Urinary bladder (tissue), 4 donors: ENCODE measurements around the gene SUSD4. TPM values are rescaled to one million over a fixed set of nuclear protein-coding genes. Genes with fewer than 3 reads are reported as not detected.

Experiments used
- DNase-seq: peaks from one replicate; pipeline ENCODE4 v3.0.0-alpha.2; 2015; ENCODE audit errors: extremely low spot score
- H3K27ac ChIP-seq: one replicate; pipeline ENCODE4 v1.5.1; 2013; ENCODE audit warnings: low read depth, mild to moderate bottlenecking, moderate library complexity
- H3K36me3 ChIP-seq: one replicate; pipeline ENCODE4 v1.6.1; 2013; ENCODE audit warnings: mild to moderate bottlenecking, moderate library complexity; ENCODE audit not compliant: insufficient read depth
- H3K4me1 ChIP-seq: one replicate; pipeline ENCODE4 v1.6.1; 2013; ENCODE audit warnings: mild to moderate bottlenecking, moderate library complexity; ENCODE audit not compliant: insufficient read depth
- H3K4me3 ChIP-seq: one replicate; pipeline ENCODE4 v1.5.1; 2013; ENCODE audit warnings: low read depth, low read length
- WGBS: extraction: QIAGEN DNeasy Blood & Tissue Kit; methylation state at CpG from one replicate; pipeline ENCODE4 v1.1.7; 2013; 5-methylcytosine and 5-hydroxymethylcytosine counted together
- polyA plus RNA-seq: library from polyadenylated mRNA; stranded (reverse); fragments of 200-250 nt; gene quantifications from one replicate; pipeline ENCODE4 v1.2.3, GENCODE V29; 2013
- total RNA-seq: library from RNA; depleted of rRNA; stranded (reverse); fragments of >200 nt; gene quantifications from one replicate; pipeline ENCODE4 v1.2.3, GENCODE V29; 2014
- donor health status: healthy with polysubstance abuse.
- donor health status: healthy.

SUSD4 gene
- total and polyA plus RNA-seq, 2 donors, result 2.0 to 6.3 TPM

- no peak for DNase-seq
- H3K36me3 ChIP-seq, result no peaks in the 10 kb centered on the region
- 77% methylated on average over 2 of the region's 2 CpGs for WGBS
- H3K27ac ChIP-seq, result no peak overlapping the region
- no peaks in the 10 kb centered on the region for H3K4me1 ChIP-seq
- H3K4me3 ChIP-seq, result no peak overlapping the region
Measured at GRCh38 chr1:223348439-223348838, 15.5 kb downstream of the SUSD4 start.

GRCh38 chr1:223347583-223347982, 16.4 kb downstream of the SUSD4 start:
- H3K27ac ChIP-seq, result no peak overlapping the region
- H3K36me3 ChIP-seq, result no peaks in the 10 kb centered on the region
- WGBS, result 79% methylated on average over 4 of the region's 4 CpGs
- H3K4me1 ChIP-seq, result no peaks in the 10 kb centered on the region
- no peak for DNase-seq
- H3K4me3 ChIP-seq, result no peak overlapping the region

GRCh38 chr1:223346311-223346710, 17.7 kb downstream of the SUSD4 start:
- no peak overlapping the region for H3K27ac ChIP-seq
- DNase-seq, result no peak
- H3K4me1 ChIP-seq, result no peaks in the 10 kb centered on the region
- no peak overlapping the region for H3K4me3 ChIP-seq
- WGBS, result 91% methylated on average over 4 of the region's 4 CpGs
- no peaks in the 10 kb centered on the region for H3K36me3 ChIP-seq

GRCh38 chr1:223345720-223346119, 18.3 kb downstream of the SUSD4 start:
- no peak for DNase-seq
- no peak overlapping the region for H3K4me3 ChIP-seq
- H3K4me1 ChIP-seq, result no peaks in the 10 kb centered on the region
- WGBS, result 82% methylated on average over 4 of the region's 4 CpGs
- no peaks in the 10 kb centered on the region for H3K36me3 ChIP-seq
- no peak overlapping the region for H3K27ac ChIP-seq

GRCh38 chr1:223344491-223344890, 19.5 kb downstream of the SUSD4 start:
- WGBS, result 54% methylated on average over 6 of the region's 6 CpGs
- Histone ChIP-seq H3K4me1 (no peaks in the 10 kb centered on the region), H3K4me3 (no peak overlapping the region), H3K27ac (no peak overlapping the region), H3K36me3 (no peaks in the 10 kb centered on the region)
- DNase-seq, result no peak

GRCh38 chr1:223343692-223344091, 20.3 kb downstream of the SUSD4 start:
- no peaks in the 10 kb centered on the region for H3K36me3 ChIP-seq
- no peaks in the 10 kb centered on the region for H3K4me1 ChIP-seq
- H3K4me3 ChIP-seq, result no peak overlapping the region
- H3K27ac ChIP-seq, result no peak overlapping the region
- 34% methylated on average over 3 of the region's 3 CpGs for WGBS
- no peak for DNase-seq

- 54% methylated on average over 7 of the region's 7 CpGs for WGBS
- no peak for DNase-seq
- Histone ChIP-seq H3K36me3 (no peaks in the 10 kb centered on the region), H3K27ac (no peak overlapping the region), H3K4me3 (no peak overlapping the region), H3K4me1 (no peaks in the 10 kb centered on the region)
Measured at GRCh38 chr1:223341121-223341520, 22.9 kb downstream of the SUSD4 start.

GRCh38 chr1:223340637-223341036, 23.3 kb downstream of the SUSD4 start:
- Histone ChIP-seq H3K27ac (no peak overlapping the region), H3K36me3 (no peaks in the 10 kb centered on the region), H3K4me3 (no peak overlapping the region), H3K4me1 (no peaks in the 10 kb centered on the region)
- 86% methylated on average over 3 of the region's 3 CpGs for WGBS
- no peak for DNase-seq

GRCh38 chr1:223339861-223340260, 24.1 kb downstream of the SUSD4 start:
- H3K36me3 ChIP-seq, result no peaks in the 10 kb centered on the region
- 64% methylated on average over 7 of the region's 7 CpGs for WGBS
- no peak overlapping the region for H3K27ac ChIP-seq

GRCh38 chr1:223338811-223339746, 24.9 kb downstream of the SUSD4 start:
- H3K4me3 ChIP-seq, result no peak overlapping the region
- H3K4me1 ChIP-seq, result no peaks in the 10 kb centered on the region
- no peak for DNase-seq
- H3K36me3 ChIP-seq, result no peaks in the 10 kb centered on the region
- 89% methylated on average over 12 of the region's 12 CpGs for WGBS
- H3K27ac ChIP-seq, result no peak overlapping the region

More at GRCh38 chr1:223339861-223340260, 24.1 kb downstream of the SUSD4 start:
- H3K4me1 ChIP-seq, result no peaks in the 10 kb centered on the region
- no peak overlapping the region for H3K4me3 ChIP-seq
- no peak for DNase-seq

- Histone ChIP-seq H3K4me3 (no peak overlapping the region), H3K27ac (no peak overlapping the region), H3K36me3 (no peaks in the 10 kb centered on the region), H3K4me1 (no peaks in the 10 kb centered on the region)
- no peak for DNase-seq
- WGBS, result 68% methylated on average over 6 of the region's 6 CpGs
Measured at GRCh38 chr1:223337174-223337869, 26.7 kb downstream of the SUSD4 start.

- Histone ChIP-seq H3K36me3 (no peaks in the 10 kb centered on the region), H3K4me1 (no peaks in the 10 kb centered on the region), H3K4me3 (no peak overlapping the region), H3K27ac (no peak overlapping the region)
- WGBS, result 95% methylated on average over 2 of the region's 2 CpGs
- no peak for DNase-seq
Measured at GRCh38 chr1:223334156-223334555, 29.8 kb downstream of the SUSD4 start.

GRCh38 chr1:223332997-223333396, 31.0 kb downstream of the SUSD4 start:
- Histone ChIP-seq H3K27ac (no peak overlapping the region), H3K4me1 (no peaks in the 10 kb centered on the region), H3K4me3 (no peak overlapping the region), H3K36me3 (no peaks in the 10 kb centered on the region)
- DNase-seq, result no peak
- 84% methylated on average over 7 of the region's 7 CpGs for WGBS

- no peaks in the 10 kb centered on the region for H3K4me1 ChIP-seq
- WGBS, result 30% methylated on average over 1 of the region's 1 CpG
- no peaks in the 10 kb centered on the region for H3K36me3 ChIP-seq
- H3K27ac ChIP-seq, result no peak overlapping the region
- DNase-seq, result no peak
- H3K4me3 ChIP-seq, result no peak overlapping the region
Measured at GRCh38 chr1:223331929-223332328, 32.0 kb downstream of the SUSD4 start.
